K562 (cell line): ENCODE results near the gene SPDL1. TPM values are rescaled to one million over a fixed set of nuclear protein-coding genes. Genes with fewer than 3 reads are reported as not detected.

Experiments used
- ATAC-seq: fragments of 200-7000 bp; cut with Tn5 transposase; 3 replicates; pipeline ENCODE4 v1.9.1; 2020; ENCODE audit warnings: moderate library complexity
- BruUV-seq: library from RNA; stranded (reverse); fragments of 400-500 nt; replicated peaks from 2 replicates; lab custom pipeline; 2021; lab: Mats Ljungman, UMichigan
- CTCF ChIA-PET: fragments of 300-600 bp; formaldehyde crosslinking; extraction: SDS; loops from one replicate; lab custom pipeline; 2021; ENCODE audit warnings: low intra/inter-chr PET ratio; lab: Yijun Ruan, JAX
- POLR2A ChIA-PET: fragments of 300-600, 350-650 bp; sonication (Branson Sonifier 250); formaldehyde crosslinking; extraction: SDS; loops from one replicate; lab custom pipeline; 2021; ENCODE audit warnings: antibody characterized with exemption, inconsistent platforms; lab: Yijun Ruan, JAX
- DNase-seq, 4 experiments: peaks; one replicate each; pipeline versions ENCODE4 v3.0.0 to v3.0.0-alpha.2; 2011 to 2018; ENCODE audit warnings: low spot score in 3 of 4, mixed read lengths in 3 of 4; ENCODE audit errors: extremely low read depth in 1 of 4
- FAIRE-seq: peaks from 2 replicates; lab custom pipeline; 2011; peaks lifted over from hg19 to GRCh38; lab: Jason Lieb, UNC
- H2AFZ ChIP-seq: 2 replicates; pipeline ENCODE4 v1.6.0; 2011; ENCODE audit warnings: low read depth, low read length, control low read depth, inconsistent platforms
- H3K27ac ChIP-seq: fragments of 200-600 bp; 3 replicates; pipeline ENCODE4 v1.8.0; 2011; ENCODE audit warnings: low read depth, mild to moderate bottlenecking, control low read depth, inconsistent platforms, low read length, moderate library complexity, mixed read lengths; ENCODE audit errors: extremely low read depth
- H3K27me3 ChIP-seq, 2 experiments: fragments of 300-600 bp in 1 of 2; 2 replicates in 1 of 2; 3 replicates in 1 of 2; pipeline versions ENCODE4 v1.6.0 to v1.8.0; 2011; ENCODE audit warnings: inconsistent platforms in 2 of 2, low read length in 2 of 2, mild to moderate bottlenecking in 1 of 2, mixed read lengths in 1 of 2, moderate library complexity in 1 of 2; ENCODE audit not compliant: control insufficient read depth in 2 of 2, insufficient read depth in 2 of 2
- H3K36me3 ChIP-seq: fragments of 300-600 bp; 3 replicates; pipeline ENCODE4 v1.8.0; 2011; ENCODE audit warnings: mild to moderate bottlenecking, low read length, inconsistent platforms; ENCODE audit not compliant: control insufficient read depth, insufficient read depth
- H3K4me1 ChIP-seq, 2 experiments: fragments of 200-600 bp in 1 of 2; replicated peaks in 1 of 2; 2 replicates in 1 of 2; 3 replicates in 1 of 2; pipeline versions ENCODE4 v1.5.1 to v1.8.0; 2011; ENCODE audit warnings: inconsistent platforms in 2 of 2, low read length in 2 of 2, mild to moderate bottlenecking in 1 of 2, mixed read lengths in 1 of 2, moderate library complexity in 1 of 2; ENCODE audit not compliant: control insufficient read depth in 2 of 2, insufficient read depth in 2 of 2
- H3K4me2 ChIP-seq: 2 replicates; pipeline ENCODE4 v1.6.1; 2011; ENCODE audit warnings: low read length, control low read depth, inconsistent platforms, mixed read lengths; ENCODE audit not compliant: insufficient read depth
- H3K4me3 ChIP-seq: fragments of 200-600 bp; sonication (generic), shearing (Covaris generic); 2 replicates; pipeline ENCODE4 v1.5.1; 2016; ENCODE audit warnings: control low read depth, inconsistent platforms
- H3K79me2 ChIP-seq: fragments of 200-600 bp; 3 replicates; pipeline ENCODE4 v1.8.0; 2011; ENCODE audit warnings: low read length, inconsistent platforms; ENCODE audit not compliant: control insufficient read depth, insufficient read depth
- H3K9ac ChIP-seq, 2 experiments: 2 replicates each; pipeline versions ENCODE4 v1.6.0 to v1.6.1; 2011; ENCODE audit warnings: low read depth in 2 of 2, low read length in 2 of 2, control low read depth in 1 of 2, inconsistent platforms in 1 of 2, mild to moderate bottlenecking in 1 of 2, mixed read lengths in 1 of 2; ENCODE audit not compliant: insufficient read depth in 1 of 2
- H3K9me1 ChIP-seq: one replicate; pipeline ENCODE4 v1.6.0; 2011; ENCODE audit warnings: inconsistent platforms, mild to moderate bottlenecking, low read length, moderate library complexity; ENCODE audit not compliant: control insufficient read depth, insufficient read depth
- H3K9me3 ChIP-seq: replicated peaks from 2 replicates; pipeline ENCODE4 v1.5.1; 2011; ENCODE audit warnings: low read depth, low read length, inconsistent platforms; ENCODE audit not compliant: control insufficient read depth, insufficient read depth
- H4K20me1 ChIP-seq: replicated peaks from 2 replicates; pipeline ENCODE4 v1.6.1; 2011; ENCODE audit warnings: low read length, inconsistent platforms, mixed read lengths; ENCODE audit not compliant: control insufficient read depth, insufficient read depth
- ATF1 ChIP-seq, 2 experiments: fragments of 450-650 bp in 1 of 2; IDR thresholded peaks; 2 replicates each; pipeline ENCODE4 v1.6.1; 2016; ENCODE audit warnings: missing compliant biosample characterization in 1 of 2, missing genetic modification characterization in 1 of 2
- LARP7 ChIP-seq: fragments of 450-650 bp; IDR thresholded peaks from 2 replicates; pipeline ENCODE4 v1.6.1; 2016
- MAFF ChIP-seq: IDR thresholded peaks from 2 replicates; pipeline ENCODE4 v1.6.1; 2012; ENCODE audit warnings: low read length, improper control_type of control experiment
- TEAD4 ChIP-seq, 2 experiments: sonication (generic) in 1 of 2; formaldehyde crosslinking in 1 of 2; IDR thresholded peaks; 2 replicates each; pipeline versions ENCODE4 v1.6.1 to v1.8.0; 2012 to 2022; ENCODE audit warnings: borderline replicate concordance in 1 of 2, inconsistent platforms in 1 of 2, low read length in 1 of 2, mild to moderate bottlenecking in 1 of 2, missing genetic modification reagents in 1 of 2
- YY1 ChIP-seq, 3 experiments: IDR thresholded peaks; 2 replicates each; pipeline ENCODE4 v1.6.1; 2011; ENCODE audit warnings: low read length in 2 of 3, mild to moderate bottlenecking in 2 of 3, moderate library complexity in 2 of 3, borderline replicate concordance in 1 of 3, control low read depth in 1 of 3, low read depth in 1 of 3; ENCODE audit not compliant: insufficient read depth in 3 of 3, insufficient replicate concordance in 2 of 3, control insufficient read depth in 1 of 3, insufficient read length in 1 of 3; ENCODE audit errors: extremely low read depth in 1 of 3
- ZNF23 ChIP-seq: fragments of 250-450 bp; sonication (Bioruptor Pico); IDR thresholded peaks from 2 replicates; pipeline ENCODE4 v1.4.0; 2020; ENCODE audit warnings: mild to moderate bottlenecking
- WGBS: fragments of 100-300 bp; shearing (Covaris generic); methylation state at CpG from one replicate; pipeline ENCODE4 v1.1.6; 2016; ENCODE audit warnings: low coverage, mixed read lengths; ENCODE audit not compliant: insufficient coverage; ENCODE audit errors: missing lambda C conversion rate; 5-methylcytosine and 5-hydroxymethylcytosine counted together
- in situ Hi-C: fragments of 300-500 bp; cut with MboI; formaldehyde crosslinking; loops from 4 replicates; pipeline ENCODE4 v1.15.0; 2018; ENCODE audit warnings: inconsistent platforms, mixed read lengths
- intact Hi-C: fragments of 100-400 bp; cut with micrococcal nuclease; formaldehyde crosslinking; loops from 2 replicates; pipeline ENCODE4 v1.14.2; 2022
- polyA plus RNA-seq, 8 experiments: library from polyadenylated mRNA; depleted of rRNA in 4 of 8; stranded (reverse) in 5 of 8; unstranded in 3 of 8; fragments of >200 nt; fragmentation: Nextera tagmentation in 2 of 8; fragmentation: Illumina TruSeq in 1 of 8; extraction: Ambion mirVana in 2 of 8; extraction: Trizol in 1 of 8; gene quantifications; 2 replicates each; pipeline versions ENCODE4 v1.2.1 to v1.2.3, GENCODE V29; 2011 to 2014; ENCODE audit warnings: inconsistent platforms in 1 of 8, missing spikeins in 1 of 8
- total RNA-seq, 7 experiments: library from RNA; depleted of rRNA in 6 of 7; stranded (reverse); fragments of >200 nt in 6 of 7; fragmentation: Illumina TruSeq in 2 of 7; extraction: Trizol in 2 of 7; gene quantifications; 2 replicates each; pipeline versions ENCODE4 v1.2.1 to v1.2.3, GENCODE V29; 2011 to 2021; ENCODE audit warnings: low replicate concordance in 1 of 7
- TF ChIP-seq, protein P1 (sequence below): sonication (generic); formaldehyde crosslinking; IDR thresholded peaks from 2 replicates; pipeline ENCODE4 v1.8.1; 2023; ENCODE audit warnings: missing genetic modification reagents, mild to moderate bottlenecking, borderline replicate concordance
- TF ChIP-seq, protein P2 (sequence below): fragments of 450-650 bp; IDR thresholded peaks from 2 replicates; pipeline ENCODE4 v1.6.1; 2018; ENCODE audit not compliant: partially characterized antibody
- TF ChIP-seq, protein P3 (sequence below): fragments of 450-650 bp; formaldehyde crosslinking; IDR thresholded peaks from 2 replicates; pipeline ENCODE4 v1.4.0; 2020; ENCODE audit warnings: mild to moderate bottlenecking

SPDL1 gene
- total and polyA plus RNA-seq, 9 of the 15 experiments (the other 6 are each of a cell fraction or from before 2014, with no cell fraction given): 32.4 to 59.6 (median 49.0) TPM

DNA sequence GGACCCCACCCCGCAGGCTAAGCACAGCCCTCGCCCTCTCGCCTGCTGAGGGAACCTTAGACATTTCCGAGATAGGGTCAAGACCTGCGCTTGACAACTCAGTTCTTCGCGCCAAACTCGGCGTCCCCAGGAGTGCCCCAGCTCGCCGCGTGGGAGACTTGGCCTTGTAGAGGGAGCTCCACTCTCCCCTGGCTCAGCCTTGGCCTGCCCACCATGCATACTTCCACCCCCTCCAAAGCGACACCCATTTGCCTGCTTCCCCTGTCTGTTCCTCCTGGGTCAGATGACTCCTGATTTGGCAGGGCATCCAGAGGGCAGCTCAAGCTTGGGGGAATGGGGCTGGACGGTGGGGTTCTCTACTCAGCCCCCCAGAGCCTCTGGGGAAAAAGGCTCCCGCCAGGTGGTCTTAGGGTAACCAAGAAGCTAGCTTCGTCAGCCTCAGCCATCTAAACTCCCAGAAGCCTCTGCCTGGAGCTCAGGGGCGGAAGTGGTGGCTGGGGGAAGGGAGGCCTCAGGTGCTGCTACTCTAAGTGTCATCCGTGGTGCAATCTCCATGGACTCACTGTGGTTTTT, 54.1 kb downstream of the SPDL1 start:
- no peaks in the 10 kb centered on the region for H3K9me1 ChIP-seq
- FAIRE-seq: peak; percentile 15
- H3K4me1 ChIP-seq: peaks cover 0 to 16% of the 10 kb centered on the region in 2 experiments; a peak in 3 of 5 replicates
- H3K27ac ChIP-seq: peak overlapping the region; percentile 45; the same call in 2 of the 3 replicates
- peak overlapping the region; percentile 80 for H2AFZ ChIP-seq
- no peaks in the 10 kb centered on the region; the same call in 2 of the 3 replicates for H3K79me2 ChIP-seq
- no peaks in the 10 kb centered on the region for H3K27me3 ChIP-seq
- ChIA-PET CTCF (no interaction called here), POLR2A (no interaction called here)
- H3K9me3 ChIP-seq: peaks cover 6% of the 10 kb centered on the region; the same call in 1 of the 2 replicates
- peak overlapping the region; percentile 36 to 85; a peak in 3 of 4 replicates for H3K9ac ChIP-seq
- no peaks in the 10 kb centered on the region for H4K20me1 ChIP-seq
- H3K4me2 ChIP-seq: peak overlapping the region; percentile 80
- intact Hi-C loops (no loop called here), in situ Hi-C loops (no loop called here)
- 17% methylated on average over 17 of the region's 18 CpGs for WGBS
- no peaks in the 10 kb centered on the region; the same call in 2 of the 3 replicates for H3K36me3 ChIP-seq
- peak overlapping the region; percentile 48 for H3K4me3 ChIP-seq
- ATAC-seq: peak; percentile 53
- no TSS peak for BruUV-seq
- DNase-seq: peak in 1 of 4 experiments; percentile 14
- TF ChIP-seq ZNF23 (CRISPR knock-in tag): no peak
- TF ChIP-seq, protein P1, sequence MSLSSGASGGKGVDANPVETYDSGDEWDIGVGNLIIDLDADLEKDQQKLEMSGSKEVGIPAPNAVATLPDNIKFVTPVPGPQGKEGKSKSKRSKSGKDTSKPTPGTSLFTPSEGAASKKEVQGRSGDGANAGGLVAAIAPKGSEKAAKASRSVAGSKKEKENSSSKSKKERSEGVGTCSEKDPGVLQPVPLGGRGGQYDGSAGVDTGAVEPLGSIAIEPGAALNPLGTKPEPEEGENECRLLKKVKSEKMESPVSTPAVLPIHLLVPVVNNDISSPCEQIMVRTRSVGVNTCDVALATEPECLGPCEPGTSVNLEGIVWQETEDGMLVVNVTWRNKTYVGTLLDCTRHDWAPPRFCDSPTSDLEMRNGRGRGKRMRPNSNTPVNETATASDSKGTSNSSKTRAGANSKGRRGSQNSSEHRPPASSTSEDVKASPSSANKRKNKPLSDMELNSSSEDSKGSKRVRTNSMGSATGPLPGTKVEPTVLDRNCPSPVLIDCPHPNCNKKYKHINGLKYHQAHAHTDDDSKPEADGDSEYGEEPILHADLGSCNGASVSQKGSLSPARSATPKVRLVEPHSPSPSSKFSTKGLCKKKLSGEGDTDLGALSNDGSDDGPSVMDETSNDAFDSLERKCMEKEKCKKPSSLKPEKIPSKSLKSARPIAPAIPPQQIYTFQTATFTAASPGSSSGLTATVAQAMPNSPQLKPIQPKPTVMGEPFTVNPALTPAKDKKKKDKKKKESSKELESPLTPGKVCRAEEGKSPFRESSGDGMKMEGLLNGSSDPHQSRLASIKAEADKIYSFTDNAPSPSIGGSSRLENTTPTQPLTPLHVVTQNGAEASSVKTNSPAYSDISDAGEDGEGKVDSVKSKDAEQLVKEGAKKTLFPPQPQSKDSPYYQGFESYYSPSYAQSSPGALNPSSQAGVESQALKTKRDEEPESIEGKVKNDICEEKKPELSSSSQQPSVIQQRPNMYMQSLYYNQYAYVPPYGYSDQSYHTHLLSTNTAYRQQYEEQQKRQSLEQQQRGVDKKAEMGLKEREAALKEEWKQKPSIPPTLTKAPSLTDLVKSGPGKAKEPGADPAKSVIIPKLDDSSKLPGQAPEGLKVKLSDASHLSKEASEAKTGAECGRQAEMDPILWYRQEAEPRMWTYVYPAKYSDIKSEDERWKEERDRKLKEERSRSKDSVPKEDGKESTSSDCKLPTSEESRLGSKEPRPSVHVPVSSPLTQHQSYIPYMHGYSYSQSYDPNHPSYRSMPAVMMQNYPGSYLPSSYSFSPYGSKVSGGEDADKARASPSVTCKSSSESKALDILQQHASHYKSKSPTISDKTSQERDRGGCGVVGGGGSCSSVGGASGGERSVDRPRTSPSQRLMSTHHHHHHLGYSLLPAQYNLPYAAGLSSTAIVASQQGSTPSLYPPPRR: no peak
- TF ChIP-seq YY1 (IDR thresholded peaks at IDR 0.05; ENCODE audit: borderline replicate concordance in 1 of 3, control insufficient read depth in 1 of 3, extremely low read depth in 1 of 3, insufficient read depth in 3 of 3, insufficient read length in 1 of 3, insufficient replicate concordance in 2 of 3, low read depth in 1 of 3, low read length in 2 of 3): peak in 1 of 3 experiments; percentile 10
- TF ChIP-seq, protein P2, sequence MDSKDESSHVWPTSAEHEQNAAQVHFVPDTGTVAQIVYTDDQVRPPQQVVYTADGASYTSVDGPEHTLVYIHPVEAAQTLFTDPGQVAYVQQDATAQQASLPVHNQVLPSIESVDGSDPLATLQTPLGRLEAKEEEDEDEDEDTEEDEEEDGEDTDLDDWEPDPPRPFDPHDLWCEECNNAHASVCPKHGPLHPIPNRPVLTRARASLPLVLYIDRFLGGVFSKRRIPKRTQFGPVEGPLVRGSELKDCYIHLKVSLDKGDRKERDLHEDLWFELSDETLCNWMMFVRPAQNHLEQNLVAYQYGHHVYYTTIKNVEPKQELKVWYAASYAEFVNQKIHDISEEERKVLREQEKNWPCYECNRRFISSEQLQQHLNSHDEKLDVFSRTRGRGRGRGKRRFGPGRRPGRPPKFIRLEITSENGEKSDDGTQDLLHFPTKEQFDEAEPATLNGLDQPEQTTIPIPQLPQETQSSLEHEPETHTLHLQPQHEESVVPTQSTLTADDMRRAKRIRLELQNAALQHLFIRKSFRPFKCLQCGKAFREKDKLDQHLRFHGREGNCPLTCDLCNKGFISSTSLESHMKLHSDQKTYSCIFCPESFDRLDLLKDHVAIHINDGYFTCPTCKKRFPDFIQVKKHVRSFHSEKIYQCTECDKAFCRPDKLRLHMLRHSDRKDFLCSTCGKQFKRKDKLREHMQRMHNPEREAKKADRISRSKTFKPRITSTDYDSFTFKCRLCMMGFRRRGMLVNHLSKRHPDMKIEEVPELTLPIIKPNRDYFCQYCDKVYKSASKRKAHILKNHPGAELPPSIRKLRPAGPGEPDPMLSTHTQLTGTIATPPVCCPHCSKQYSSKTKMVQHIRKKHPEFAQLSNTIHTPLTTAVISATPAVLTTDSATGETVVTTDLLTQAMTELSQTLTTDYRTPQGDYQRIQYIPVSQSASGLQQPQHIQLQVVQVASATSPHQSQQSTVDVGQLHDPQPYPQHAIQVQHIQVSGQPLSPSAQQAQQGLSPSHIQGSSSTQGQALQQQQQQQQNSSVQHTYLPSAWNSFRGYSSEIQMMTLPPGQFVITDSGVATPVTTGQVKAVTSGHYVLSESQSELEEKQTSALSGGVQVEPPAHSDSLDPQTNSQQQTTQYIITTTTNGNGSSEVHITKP: no peak
- no peak for TF ChIP-seq MAFF
- no peak for TF ChIP-seq ATF1 (CRISPR knock-in tag; IDR thresholded peaks at IDR 0.05)
- no peak for TF ChIP-seq ATF1 (tag; IDR thresholded peaks at IDR 0.05)
- TF ChIP-seq LARP7: no peak
- no peak for TF ChIP-seq TEAD4 (IDR thresholded peaks at IDR 0.05; ENCODE audit: low read length)
- no peak for TF ChIP-seq TEAD4 (CRISPR knock-in tag; IDR thresholded peaks at IDR 0.05; ENCODE audit: borderline replicate concordance)
- TF ChIP-seq, protein P3, sequence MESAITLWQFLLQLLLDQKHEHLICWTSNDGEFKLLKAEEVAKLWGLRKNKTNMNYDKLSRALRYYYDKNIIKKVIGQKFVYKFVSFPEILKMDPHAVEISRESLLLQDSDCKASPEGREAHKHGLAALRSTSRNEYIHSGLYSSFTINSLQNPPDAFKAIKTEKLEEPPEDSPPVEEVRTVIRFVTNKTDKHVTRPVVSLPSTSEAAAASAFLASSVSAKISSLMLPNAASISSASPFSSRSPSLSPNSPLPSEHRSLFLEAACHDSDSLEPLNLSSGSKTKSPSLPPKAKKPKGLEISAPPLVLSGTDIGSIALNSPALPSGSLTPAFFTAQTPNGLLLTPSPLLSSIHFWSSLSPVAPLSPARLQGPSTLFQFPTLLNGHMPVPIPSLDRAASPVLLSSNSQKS (CRISPR knock-in tag): no peak
